Medulla oblongata (tissue), 1 donor: ENCODE results near the gene CGNL1.

Experiments
- DNase-seq: peaks from one replicate; pipeline ENCODE4 v3.0.0-alpha.2; 2015; ENCODE audit errors: extremely low spot score

CGNL1 gene

GRCh38 chr15:57352535-57353316 lies 23.6 kb upstream of the CGNL1 start:
- DNase-seq = no peak

GRCh38 chr15:57353317-57353804 lies 22.9 kb upstream of the CGNL1 start:
- no peak for DNase-seq

- DNase-seq = no peak
Observed at GRCh38 chr15:57354436-57355123, 21.7 kb upstream of the CGNL1 start.

GRCh38 chr15:57355259-57355658 lies 21.0 kb upstream of the CGNL1 start:
- DNase-seq = no peak

- DNase-seq = no peak
Observed at GRCh38 chr15:57356178-57356577, 20.1 kb upstream of the CGNL1 start.

- no peak for DNase-seq
Observed at GRCh38 chr15:57356636-57357035, 19.7 kb upstream of the CGNL1 start.

GRCh38 chr15:57357799-57358198 lies 18.5 kb upstream of the CGNL1 start:
- DNase-seq = no peak

- no peak for DNase-seq
Observed at GRCh38 chr15:57358571-57358970, 17.7 kb upstream of the CGNL1 start.

GRCh38 chr15:57363661-57364060 lies 12.6 kb upstream of the CGNL1 start:
- DNase-seq = no peak

GRCh38 chr15:57364282-57365007 lies 11.9 kb upstream of the CGNL1 start:
- DNase-seq = peak; percentile 44

- DNase-seq = no peak
Observed at GRCh38 chr15:57367556-57367955, 8.7 kb upstream of the CGNL1 start.

GRCh38 chr15:57370929-57371328 lies 5.4 kb upstream of the CGNL1 start:
- DNase-seq = no peak

GRCh38 chr15:57373251-57373881 lies 2.9 kb upstream of the CGNL1 start:
- no peak for DNase-seq

- no peak for DNase-seq
Observed at GRCh38 chr15:57373882-57374276, 2.4 kb upstream of the CGNL1 start.

- DNase-seq = no peak
Observed at GRCh38 chr15:57376696-57377477, 582 bp downstream of the CGNL1 start.

GRCh38 chr15:57377478-57377847 lies 1.2 kb downstream of the CGNL1 start:
- DNase-seq = no peak

- no peak for DNase-seq
Observed at GRCh38 chr15:57379487-57379886, 3.2 kb downstream of the CGNL1 start.

- no peak for DNase-seq
Observed at GRCh38 chr15:57380854-57381253, 4.5 kb downstream of the CGNL1 start.

- DNase-seq = no peak
Observed at GRCh38 chr15:57382215-57382614, 5.9 kb downstream of the CGNL1 start.

- no peak for DNase-seq
Observed at GRCh38 chr15:57382969-57383368, 6.7 kb downstream of the CGNL1 start.

GRCh38 chr15:57384024-57384423 lies 7.7 kb downstream of the CGNL1 start:
- peak; percentile 37 for DNase-seq
